Measurements from ENCODE around the gene PNMA6F. TPM values are rescaled to one million over a fixed set of nuclear protein-coding genes. Genes with fewer than 3 reads are reported as not detected.

The PNMA6F gene
- total RNA-seq, 1 experiment from 2014 or later = not detected

- H3K4me3 Mint-ChIP-seq (ENCODE audit: unreplicated experiment) = no peak overlapping the region
- no peaks in the 10 kb centered on the region for H3K9me3 Mint-ChIP-seq (ENCODE audit: unreplicated experiment)
- intact Hi-C loops (cut with micrococcal nuclease; ENCODE audit: unreplicated experiment) = no loop called here
- ChIA-PET POLR2A (no interaction called here), CTCF (no interaction called here)
- Histone ChIP-seq H3K27me3 (replicated peaks; ENCODE audit: control insufficient read depth, insufficient read depth, low read length) (no peaks in the 10 kb centered on the region), H3K36me3 (ENCODE audit: control insufficient read depth, insufficient read depth, low read length) (no peaks in the 10 kb centered on the region), H3K4me1 (no peaks in the 10 kb centered on the region), H3K9me3 (no peaks in the 10 kb centered on the region), H3K4me3 (ENCODE audit: low read depth, low read length) (no peak overlapping the region)
- no peaks in the 10 kb centered on the region for H3K4me1 Mint-ChIP-seq (ENCODE audit: low read depth, unreplicated experiment)
- no peak for DNase-seq
- H3K27me3 Mint-ChIP-seq (ENCODE audit: insufficient read depth, unreplicated experiment) = no peaks in the 10 kb centered on the region
- no peaks in the 10 kb centered on the region for H3K36me3 Mint-ChIP-seq (ENCODE audit: insufficient read depth, unreplicated experiment)
- TF ChIP-seq CTCF (IDR thresholded peaks at IDR 0.05; ENCODE audit: insufficient read depth in 1 of 2, low read depth in 1 of 2, low read length in 1 of 2, severe bottlenecking in 1 of 2, unreplicated experiment in 1 of 2) = no peak
- no TSS peak for BruUV-seq (replicated peaks)
- H3K27ac Mint-ChIP-seq (ENCODE audit: unreplicated experiment) = no peak overlapping the region
These were observed 4.3 kb downstream of the PNMA6F start for GRCh38 chrX:153317306-153317705.

GRCh38 chrX:153312842-153313241 lies 8.7 kb downstream of the PNMA6F start:
- no peak overlapping the region for H3K27ac Mint-ChIP-seq (ENCODE audit: unreplicated experiment)
- Histone ChIP-seq H3K27me3 (replicated peaks; ENCODE audit: control insufficient read depth, insufficient read depth, low read length) (no peaks in the 10 kb centered on the region), H3K9me3 (no peaks in the 10 kb centered on the region), H3K4me3 (ENCODE audit: low read depth, low read length) (no peak overlapping the region), H3K4me1 (no peaks in the 10 kb centered on the region), H3K36me3 (ENCODE audit: control insufficient read depth, insufficient read depth, low read length) (no peaks in the 10 kb centered on the region)
- peaks cover 6% of the 10 kb centered on the region for H3K27me3 Mint-ChIP-seq (ENCODE audit: insufficient read depth, unreplicated experiment)
- no peak for DNase-seq
- no TSS peak for BruUV-seq (replicated peaks)
- no peak overlapping the region for H3K4me3 Mint-ChIP-seq (ENCODE audit: unreplicated experiment)
- TF ChIP-seq CTCF (IDR thresholded peaks at IDR 0.05; ENCODE audit: insufficient read depth in 1 of 2, low read depth in 1 of 2, low read length in 1 of 2, severe bottlenecking in 1 of 2, unreplicated experiment in 1 of 2) = no peak
- POLR2A ChIA-PET = no interaction called here
- no peaks in the 10 kb centered on the region for H3K4me1 Mint-ChIP-seq (ENCODE audit: low read depth, unreplicated experiment)
- no peaks in the 10 kb centered on the region for H3K9me3 Mint-ChIP-seq (ENCODE audit: unreplicated experiment)
- no peaks in the 10 kb centered on the region for H3K36me3 Mint-ChIP-seq (ENCODE audit: insufficient read depth, unreplicated experiment)
- intact Hi-C loops (cut with micrococcal nuclease; ENCODE audit: unreplicated experiment) = no loop called here
- CTCF ChIA-PET = no interaction called here

- Mint-ChIP-seq H3K9me3 (ENCODE audit: unreplicated experiment) (no peaks in the 10 kb centered on the region), H3K4me3 (ENCODE audit: unreplicated experiment) (no peak overlapping the region), H3K27me3 (ENCODE audit: insufficient read depth, unreplicated experiment) (peaks cover 10% of the 10 kb centered on the region), H3K36me3 (ENCODE audit: insufficient read depth, unreplicated experiment) (no peaks in the 10 kb centered on the region), H3K27ac (ENCODE audit: unreplicated experiment) (no peak overlapping the region), H3K4me1 (ENCODE audit: low read depth, unreplicated experiment) (no peaks in the 10 kb centered on the region)
- CTCF ChIA-PET = no interaction called here
- BruUV-seq (replicated peaks) = no TSS peak
- no peaks in the 10 kb centered on the region for H3K4me1 ChIP-seq
- H3K9me3 ChIP-seq = no peaks in the 10 kb centered on the region
- no peak overlapping the region for H3K4me3 ChIP-seq (ENCODE audit: low read depth, low read length)
- no peak for TF ChIP-seq CTCF (IDR thresholded peaks at IDR 0.05; ENCODE audit: insufficient read depth in 1 of 2, low read depth in 1 of 2, low read length in 1 of 2, severe bottlenecking in 1 of 2, unreplicated experiment in 1 of 2)
- no peaks in the 10 kb centered on the region for H3K36me3 ChIP-seq (ENCODE audit: control insufficient read depth, insufficient read depth, low read length)
- H3K27me3 ChIP-seq (replicated peaks; ENCODE audit: control insufficient read depth, insufficient read depth, low read length) = no peaks in the 10 kb centered on the region
- intact Hi-C loops (cut with micrococcal nuclease; ENCODE audit: unreplicated experiment) = no loop called here
- POLR2A ChIA-PET = no interaction called here
- DNase-seq = no peak
These were observed 9.5 kb downstream of the PNMA6F start for GRCh38 chrX:153312041-153312440.

All from Caco-2 (cell line).